ENCODE data around the gene KCNA3. TPM values are rescaled to one million over a fixed set of nuclear protein-coding genes. Genes with fewer than 3 reads are reported as not detected.

KCNA3 gene
- total RNA-seq, 4 donors from 2014 or later: 2.2 to 21.5 (median 2.9) TPM

- TF ChIP-seq, protein P1, sequence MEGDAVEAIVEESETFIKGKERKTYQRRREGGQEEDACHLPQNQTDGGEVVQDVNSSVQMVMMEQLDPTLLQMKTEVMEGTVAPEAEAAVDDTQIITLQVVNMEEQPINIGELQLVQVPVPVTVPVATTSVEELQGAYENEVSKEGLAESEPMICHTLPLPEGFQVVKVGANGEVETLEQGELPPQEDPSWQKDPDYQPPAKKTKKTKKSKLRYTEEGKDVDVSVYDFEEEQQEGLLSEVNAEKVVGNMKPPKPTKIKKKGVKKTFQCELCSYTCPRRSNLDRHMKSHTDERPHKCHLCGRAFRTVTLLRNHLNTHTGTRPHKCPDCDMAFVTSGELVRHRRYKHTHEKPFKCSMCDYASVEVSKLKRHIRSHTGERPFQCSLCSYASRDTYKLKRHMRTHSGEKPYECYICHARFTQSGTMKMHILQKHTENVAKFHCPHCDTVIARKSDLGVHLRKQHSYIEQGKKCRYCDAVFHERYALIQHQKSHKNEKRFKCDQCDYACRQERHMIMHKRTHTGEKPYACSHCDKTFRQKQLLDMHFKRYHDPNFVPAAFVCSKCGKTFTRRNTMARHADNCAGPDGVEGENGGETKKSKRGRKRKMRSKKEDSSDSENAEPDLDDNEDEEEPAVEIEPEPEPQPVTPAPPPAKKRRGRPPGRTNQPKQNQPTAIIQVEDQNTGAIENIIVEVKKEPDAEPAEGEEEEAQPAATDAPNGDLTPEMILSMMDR (IDR thresholded peaks at IDR 0.05): peak; percentile 75 to 91 (median 79)
- TF ChIP-seq POLR2A (IDR thresholded peaks at IDR 0.05): no peak
- peaks cover 0 to 28% (median 18%) of the 10 kb centered on the region in 4 donors for H3K4me1 ChIP-seq
- H3K9me3 ChIP-seq: no peaks in the 10 kb centered on the region
Observed at GRCh38 chr1:110630839-110631663, 43.7 kb downstream of the KCNA3 start.

GRCh38 chr1:110628323-110629105 is 46.2 kb downstream of the KCNA3 start:
- Histone ChIP-seq H3K4me1 (peaks cover 0 to 12% (median 4%) of the 10 kb centered on the region in 4 donors), H3K36me3 (no peaks in the 10 kb centered on the region), H3K4me3 (no peak overlapping the region), H3K27me3 (no peaks in the 10 kb centered on the region), H3K9me3 (no peaks in the 10 kb centered on the region), H3K27ac (no peak overlapping the region)
- TF ChIP-seq, protein P1 (IDR thresholded peaks at IDR 0.05): no peak
- no peak for TF ChIP-seq POLR2A (IDR thresholded peaks at IDR 0.05)
- DNase-seq: no peak

More at GRCh38 chr1:110630839-110631663, 43.7 kb downstream of the KCNA3 start:
- no peak overlapping the region for H3K4me3 ChIP-seq
- H3K27me3 ChIP-seq: no peaks in the 10 kb centered on the region
- DNase-seq: peak; percentile 76 to 93 (median 88)
- no peaks in the 10 kb centered on the region for H3K36me3 ChIP-seq
- peak overlapping the region; percentile 39 to 83 (median 52) for H3K27ac ChIP-seq

- no peak for DNase-seq
Observed at GRCh38 chr1:110627764-110628163, 47.0 kb downstream of the KCNA3 start.

DNA sequence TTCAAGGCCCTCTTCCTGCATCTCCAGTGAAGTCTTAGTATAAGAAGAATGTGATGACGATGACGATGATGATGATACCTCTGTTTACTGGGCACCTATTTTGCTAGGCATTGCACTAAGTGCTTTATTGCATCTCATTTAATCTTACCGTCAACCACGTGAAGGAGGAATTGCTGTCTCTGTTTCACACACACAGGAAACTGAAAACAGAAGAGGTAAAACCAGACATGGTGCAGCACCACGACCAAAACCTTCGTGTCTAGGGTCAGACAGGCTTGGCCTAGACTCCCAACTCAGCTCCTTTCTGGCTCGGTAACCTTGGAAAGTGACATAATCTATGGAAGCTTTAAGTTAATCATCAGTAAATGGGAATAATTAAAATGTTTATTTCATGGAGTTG is 47.9 kb downstream of the KCNA3 start:
- Histone ChIP-seq H3K9me3 (no peaks in the 10 kb centered on the region), H3K27ac (no peak overlapping the region), H3K4me3 (no peak overlapping the region), H3K27me3 (no peaks in the 10 kb centered on the region), H3K4me1 (peaks cover 0 to 11% (median 2%) of the 10 kb centered on the region in 4 donors), H3K36me3 (no peaks in the 10 kb centered on the region)
- DNase-seq: no peak
- no peak for TF ChIP-seq POLR2A (IDR thresholded peaks at IDR 0.05)
- TF ChIP-seq, protein P1 (IDR thresholded peaks at IDR 0.05): no peak

More at GRCh38 chr1:110627764-110628163, 47.0 kb downstream of the KCNA3 start:
- Histone ChIP-seq H3K36me3 (no peaks in the 10 kb centered on the region), H3K9me3 (no peaks in the 10 kb centered on the region), H3K27ac (no peak overlapping the region), H3K27me3 (no peaks in the 10 kb centered on the region), H3K4me1 (peaks cover 0 to 12% (median 4%) of the 10 kb centered on the region in 4 donors), H3K4me3 (no peak overlapping the region)
- TF ChIP-seq POLR2A (IDR thresholded peaks at IDR 0.05): no peak
- TF ChIP-seq, protein P1 (IDR thresholded peaks at IDR 0.05): no peak

Other genes starting within 250 kb of the KCNA3 start
- gene PROK1, start 223.8 kb downstream of the KCNA3 start, total RNA-seq: not detected
- gene KCNA10, start 155.8 kb downstream of the KCNA3 start, total RNA-seq: not detected
- gene KCNA2, start 68.6 kb downstream of the KCNA3 start, total RNA-seq: under 1 TPM in 2 of 4 donors, not detected in 2; 0.38 to 0.40 TPM
- gene CD53, start 198.2 kb upstream of the KCNA3 start, total RNA-seq: 100 to 1,000 TPM in 1 of 4 donors, 10 to 100 TPM in 2, 1 to 10 TPM in 1; 6.9 to 166 (median 33.3) TPM